Suprapubic skin (tissue), 4 donors: Measurements from ENCODE around the gene HTRA2. TPM values are rescaled to one million over a fixed set of nuclear protein-coding genes. Genes with fewer than 3 reads are reported as not detected.

Source experiments
- DNase-seq, 2 donors: peaks; one replicate each; pipeline ENCODE4 v3.0.0-alpha.2; 2019; ENCODE audit warnings: low spot score in 2 of 2
- H3K27ac ChIP-seq: fragments of 200-600 bp; sonication (generic); one replicate; pipeline ENCODE4 v1.5.1; 2019
- H3K27me3 ChIP-seq: fragments of 200-600 bp; sonication (generic); one replicate; pipeline ENCODE4 v1.5.1; 2019
- H3K36me3 ChIP-seq: fragments of 200-600 bp; sonication (generic); one replicate; pipeline ENCODE4 v1.5.1; 2019
- H3K4me1 ChIP-seq: fragments of 200-600 bp; sonication (generic); one replicate; pipeline ENCODE4 v1.5.1; 2019
- H3K4me3 ChIP-seq: fragments of 200-600 bp; sonication (generic); one replicate; pipeline ENCODE4 v1.5.1; 2019; ENCODE audit warnings: mild to moderate bottlenecking
- H3K9me3 ChIP-seq: fragments of 200-600 bp; sonication (generic); one replicate; pipeline ENCODE4 v1.5.1; 2019
- CTCF ChIP-seq, 2 donors: fragments of 200-600 bp in 1 of 2; fragments of 450-650 bp in 1 of 2; sonication (generic) in 1 of 2; IDR thresholded peaks; one replicate each; pipeline ENCODE4 v1.5.1; 2016 to 2019; ENCODE audit warnings: antibody characterized with exemption in 2 of 2, mild to moderate bottlenecking in 1 of 2, moderate library complexity in 1 of 2
- EP300 ChIP-seq: sonication (generic); formaldehyde crosslinking; IDR thresholded peaks from one replicate; pipeline ENCODE4 v1.6.1; 2017; ENCODE audit warnings: antibody characterized with exemption
- POLR2A ChIP-seq, 2 donors: fragments of 450-650 bp; IDR thresholded peaks; one replicate each; pipeline ENCODE4 v1.6.1; 2017; ENCODE audit warnings: antibody characterized with exemption in 2 of 2, mild to moderate bottlenecking in 2 of 2, moderate library complexity in 2 of 2
- POLR2AphosphoS5 ChIP-seq, 3 donors: sonication (generic); formaldehyde crosslinking; IDR thresholded peaks; one replicate each; pipeline ENCODE4 v1.6.1; 2017; ENCODE audit warnings: antibody characterized with exemption in 3 of 3
- WGBS: methylation state at CpG from one replicate; pipeline ENCODE4 v1.1.5; 2018; 5-methylcytosine and 5-hydroxymethylcytosine counted together
- total RNA-seq, 4 donors: library from RNA; depleted of rRNA; stranded (reverse); fragments of >200 nt; gene quantifications; one replicate each; pipeline ENCODE4 v1.1.0, GENCODE V29; 2016

The HTRA2 gene
- total RNA-seq, 4 donors from 2014 or later, result 23.7 to 31.2 (median 27.1) TPM

GRCh38 chr2:74525717-74526648 is 3.8 kb upstream of the HTRA2 start, which contains the start of gene DQX1:
Gene DQX1 (minus strand): TSS chr2:74526231. CDS start chr2:74525729, 502 bp downstream.
- TF ChIP-seq POLR2A (IDR thresholded peaks at IDR 0.05), result no peak
- no peak for TF ChIP-seq POLR2AphosphoS5 (IDR thresholded peaks at IDR 0.05)
- no peak for TF ChIP-seq CTCF (IDR thresholded peaks at IDR 0.05)
- no peak for TF ChIP-seq EP300
- DNase-seq, result no peak
- Histone ChIP-seq H3K4me1 (peaks cover 28% of the 10 kb centered on the region), H3K36me3 (peaks cover 29% of the 10 kb centered on the region), H3K27ac (no peak within 1 kb of the TSS), H3K9me3 (no peaks in the 10 kb centered on the region), H3K27me3 (peaks cover under 1% of the 10 kb centered on the region), H3K4me3 (no peak within 1 kb of the TSS)
- 68% methylated on average over 9 of the region's 11 CpGs for WGBS

GRCh38 chr2:74526649-74527230 is 3.0 kb upstream of the HTRA2 start:
- H3K27me3 ChIP-seq, result no peaks in the 10 kb centered on the region
- no peaks in the 10 kb centered on the region for H3K9me3 ChIP-seq
- no peak overlapping the region for H3K27ac ChIP-seq
- H3K4me1 ChIP-seq, result peaks cover 35% of the 10 kb centered on the region
- WGBS, result 97% methylated on average over 11 of the region's 11 CpGs
- peaks cover 29% of the 10 kb centered on the region for H3K36me3 ChIP-seq
- no peak overlapping the region for H3K4me3 ChIP-seq
- no peak for DNase-seq
- TF ChIP-seq POLR2A (IDR thresholded peaks at IDR 0.05) (no peak), CTCF (IDR thresholded peaks at IDR 0.05) (no peak), EP300 (no peak), POLR2AphosphoS5 (IDR thresholded peaks at IDR 0.05) (no peak)

GRCh38 chr2:74527741-74528140 is 2.0 kb upstream of the HTRA2 start:
- H3K9me3 ChIP-seq, result no peaks in the 10 kb centered on the region
- no peak for DNase-seq
- H3K36me3 ChIP-seq, result peaks cover 34% of the 10 kb centered on the region
- H3K27me3 ChIP-seq, result no peaks in the 10 kb centered on the region
- H3K4me3 ChIP-seq, result no peak overlapping the region
- H3K4me1 ChIP-seq, result peaks cover 35% of the 10 kb centered on the region
- no peak overlapping the region for H3K27ac ChIP-seq
- no peak for TF ChIP-seq POLR2A (IDR thresholded peaks at IDR 0.05)
- TF ChIP-seq EP300, result no peak
- no peak for TF ChIP-seq POLR2AphosphoS5 (IDR thresholded peaks at IDR 0.05)
- TF ChIP-seq CTCF (IDR thresholded peaks at IDR 0.05), result no peak
- WGBS, result 98% methylated on average over 9 of the region's 9 CpGs

- Histone ChIP-seq H3K36me3 (peaks cover 44% of the 10 kb centered on the region), H3K27me3 (no peaks in the 10 kb centered on the region), H3K4me3 (peak overlapping the region; percentile 80), H3K4me1 (peaks cover 35% of the 10 kb centered on the region), H3K27ac (peak overlapping the region; percentile 92), H3K9me3 (no peaks in the 10 kb centered on the region)
- 21% methylated on average over 23 of the region's 29 CpGs for WGBS
- DNase-seq, result no peak
- TF ChIP-seq CTCF (IDR thresholded peaks at IDR 0.05) (no peak), POLR2A (IDR thresholded peaks at IDR 0.05) (no peak), EP300 (no peak), POLR2AphosphoS5 (IDR thresholded peaks at IDR 0.05) (no peak)
Observed at GRCh38 chr2:74528600-74529356, 955 bp upstream of the HTRA2 start.
